OCI-LY7 (cell line): ENCODE data around the gene LRRC8D. TPM values are rescaled to one million over a fixed set of nuclear protein-coding genes. Genes with fewer than 3 reads are reported as not detected.

Experiments used
- BruUV-seq: library from RNA; stranded (reverse); fragments of 400-500 nt; replicated peaks from 2 replicates; lab custom pipeline; 2021; lab: Mats Ljungman, UMichigan
- CTCF ChIA-PET: fragments of 300-600 bp; sonication (Branson Sonifier 250); formaldehyde crosslinking; loops from one replicate; lab custom pipeline; 2022; ENCODE audit warnings: antibody characterized with exemption; ENCODE audit not compliant: unreplicated experiment; lab: Charles Lee
- POLR2A ChIA-PET: fragments of 300-600 bp; sonication (Branson Sonifier 250); formaldehyde crosslinking; loops from one replicate; lab custom pipeline; 2022; ENCODE audit warnings: antibody characterized with exemption; lab: Charles Lee
- DNase-seq: peaks from one replicate; pipeline ENCODE4 v3.0.0-alpha.2; 2015; ENCODE audit warnings: low spot score
- H2AFZ ChIP-seq: fragments of 200-600 bp; sonication (generic), shearing (Covaris generic); 2 replicates; pipeline ENCODE4 v1.6.1; 2014; ENCODE audit warnings: mild to moderate bottlenecking, antibody characterized with exemption, low read length, moderate library complexity
- H3K27ac ChIP-seq: fragments of 200-600 bp; sonication (generic); 2 replicates; pipeline ENCODE4 v1.5.1; 2014; ENCODE audit warnings: mixed run types, low read depth, mild to moderate bottlenecking, moderate library complexity, low read length, inconsistent platforms; ENCODE audit not compliant: poor library complexity, severe bottlenecking
- H3K36me3 ChIP-seq: fragments of 200-600 bp; sonication (generic); 2 replicates; pipeline ENCODE4 v1.6.1; 2014; ENCODE audit warnings: mild to moderate bottlenecking, antibody characterized with exemption, low read length, moderate library complexity, mixed read lengths; ENCODE audit not compliant: insufficient read depth
- H3K4me1 ChIP-seq: fragments of 200-600 bp; sonication (generic); 2 replicates; pipeline ENCODE4 v1.5.1; 2014; ENCODE audit warnings: mild to moderate bottlenecking, low read length; ENCODE audit not compliant: insufficient read depth, poor library complexity, severe bottlenecking
- H3K4me2 ChIP-seq: fragments of 200-600 bp; sonication (generic); 2 replicates; pipeline ENCODE4 v1.6.1; 2014; ENCODE audit warnings: mild to moderate bottlenecking, low read length
- H3K4me3 ChIP-seq: fragments of 200-600 bp; sonication (generic); 2 replicates; pipeline ENCODE4 v1.5.1; 2014; ENCODE audit warnings: mild to moderate bottlenecking, low read depth, low read length; ENCODE audit not compliant: poor library complexity, severe bottlenecking
- H3K79me2 ChIP-seq: fragments of 200-600 bp; sonication (generic); 2 replicates; pipeline ENCODE4 v1.6.1; 2016; ENCODE audit warnings: low read depth, mild to moderate bottlenecking, low read length, moderate library complexity, mixed read lengths; ENCODE audit not compliant: insufficient read depth
- H3K9me2 ChIP-seq: fragments of 200-600 bp; sonication (generic); 2 replicates; pipeline ENCODE4 v1.6.1; 2016; ENCODE audit warnings: mild to moderate bottlenecking, low read length, mixed read lengths; ENCODE audit not compliant: insufficient read depth
- H3K9me3 ChIP-seq: fragments of 200-600 bp; sonication (generic); 2 replicates; pipeline ENCODE4 v1.6.1; 2014; ENCODE audit warnings: mild to moderate bottlenecking, mixed run types, low read length, mixed read lengths
- H4K20me1 ChIP-seq: fragments of 200-600 bp; sonication (generic); 2 replicates; pipeline ENCODE4 v1.6.1; 2014; ENCODE audit warnings: mild to moderate bottlenecking, antibody characterized with exemption, low read length, moderate library complexity, mixed read lengths; ENCODE audit not compliant: insufficient read depth
- CTCF ChIP-seq: fragments of 200-600 bp; sonication (generic); conservative IDR thresholded peaks from 2 replicates; pipeline ENCODE4 v1.5.1; 2014; ENCODE audit warnings: mild to moderate bottlenecking, antibody characterized with exemption, low read length, moderate library complexity, mixed read lengths
- EZH2phosphoT487 ChIP-seq: fragments of 200-600 bp; sonication (generic); IDR thresholded peaks from 2 replicates; pipeline ENCODE4 v1.6.1; 2018; ENCODE audit warnings: low read depth, borderline replicate concordance, mild to moderate bottlenecking, mixed run types, antibody characterized with exemption, low read length, moderate library complexity, mixed read lengths
- intact Hi-C: fragments of 100-400 bp; cut with micrococcal nuclease; formaldehyde crosslinking; loops from one replicate; pipeline ENCODE4 v1.10.0; 2022; ENCODE audit not compliant: unreplicated experiment
- total RNA-seq, 2 experiments: library from RNA; depleted of rRNA in 1 of 2; stranded (reverse); fragments of >200 nt in 1 of 2; shearing (Covaris generic) in 1 of 2; gene quantifications; 2 replicates each; pipeline ENCODE4 v1.2.3, GENCODE V29; 2014 to 2022

LRRC8D gene
- total RNA-seq, 2 experiments from 2014 or later, result 23.8 to 37.1 TPM

DNA sequence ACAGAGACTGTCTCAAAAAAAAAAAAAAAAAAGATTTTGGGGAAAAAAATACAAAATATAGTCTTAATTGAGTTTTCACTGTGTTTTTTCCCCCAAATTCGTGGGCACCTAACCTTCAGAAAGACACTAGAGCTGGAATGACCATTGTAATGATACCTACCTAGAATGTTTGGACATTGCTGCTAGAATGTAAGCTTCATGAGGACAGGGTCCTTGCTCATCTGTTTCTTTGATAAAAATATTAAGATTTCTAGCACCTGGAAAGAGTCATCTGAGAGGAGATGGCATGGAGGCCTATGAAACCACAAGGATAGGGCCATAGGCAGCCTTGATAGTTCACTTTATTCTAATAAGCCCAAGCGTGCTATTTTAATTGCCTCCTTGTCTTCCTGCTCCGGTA is 6.5 kb downstream of the LRRC8D start:
- H3K4me3 ChIP-seq, result no peak overlapping the region
- no peak for TF ChIP-seq EZH2phosphoT487
- no peak for TF ChIP-seq CTCF
- peaks cover 19% of the 10 kb centered on the region; the same call in 1 of the 2 replicates for H3K79me2 ChIP-seq
- peaks cover 36% of the 10 kb centered on the region for H3K36me3 ChIP-seq
- no peak overlapping the region for H2AFZ ChIP-seq
- H3K4me1 ChIP-seq, result peaks cover 24% of the 10 kb centered on the region
- intact Hi-C loops, result no loop called here
- no TSS peak for BruUV-seq
- no peak for DNase-seq
- CTCF ChIA-PET, result no interaction called here
- no peak overlapping the region for H3K4me2 ChIP-seq
- no peaks in the 10 kb centered on the region for H3K9me2 ChIP-seq
- no peaks in the 10 kb centered on the region for H3K9me3 ChIP-seq
- H3K27ac ChIP-seq, result no peak overlapping the region
- no peaks in the 10 kb centered on the region for H4K20me1 ChIP-seq
- POLR2A ChIA-PET, result interaction anchor here (0.7 to 8.2 kb wide), 2 partner anchors 13 to 21 kb away, joined by 5 to 72 read pairs; no protein-coding TSS in a partner anchor

- POLR2A ChIA-PET, result interaction anchor here (8.2 kb wide), 1 partner anchor 13 kb away, joined by 72 read pairs; no protein-coding TSS in a partner anchor
- Histone ChIP-seq H3K36me3 (peaks cover 36% of the 10 kb centered on the region), H3K4me3 (no peak overlapping the region), H3K9me3 (no peaks in the 10 kb centered on the region), H4K20me1 (no peaks in the 10 kb centered on the region), H2AFZ (no peak overlapping the region), H3K79me2 (peaks cover 13% of the 10 kb centered on the region; the same call in 1 of the 2 replicates), H3K4me1 (peaks cover 24% of the 10 kb centered on the region), H3K27ac (no peak overlapping the region), H3K9me2 (no peaks in the 10 kb centered on the region), H3K4me2 (no peak overlapping the region)
- TF ChIP-seq EZH2phosphoT487 (no peak), CTCF (no peak)
- BruUV-seq, result no TSS peak
- intact Hi-C loops, result no loop called here
- CTCF ChIA-PET, result no interaction called here
- no peak for DNase-seq
Measured at GRCh38 chr1:89827902-89828301, 7.1 kb downstream of the LRRC8D start.

- no TSS peak for BruUV-seq
- Histone ChIP-seq H3K9me3 (no peaks in the 10 kb centered on the region), H4K20me1 (no peaks in the 10 kb centered on the region), H3K79me2 (peaks cover under 1% of the 10 kb centered on the region; the same call in 1 of the 2 replicates), H3K4me3 (no peak overlapping the region), H3K27ac (no peak overlapping the region), H3K4me1 (peaks cover 11% of the 10 kb centered on the region), H2AFZ (no peak overlapping the region), H3K9me2 (no peaks in the 10 kb centered on the region), H3K4me2 (no peak overlapping the region), H3K36me3 (peaks cover 33% of the 10 kb centered on the region)
- no peak for DNase-seq
- TF ChIP-seq EZH2phosphoT487 (no peak), CTCF (no peak)
- POLR2A ChIA-PET, result interaction anchor here (0.5 to 8.2 kb wide), 2 partner anchors 11 to 171 kb away, joined by 4 to 72 read pairs; no protein-coding TSS in a partner anchor
- CTCF ChIA-PET, result no interaction called here
- intact Hi-C loops, result no loop called here
Measured at GRCh38 chr1:89829186-89829585, 8.4 kb downstream of the LRRC8D start.
